ENCODE data around the gene MINK1. TPM values are rescaled to one million over a fixed set of nuclear protein-coding genes. Genes with fewer than 3 reads are reported as not detected.

MINK1 gene
- total RNA-seq, 1 experiment from 2014 or later = 68.8 TPM

DNA sequence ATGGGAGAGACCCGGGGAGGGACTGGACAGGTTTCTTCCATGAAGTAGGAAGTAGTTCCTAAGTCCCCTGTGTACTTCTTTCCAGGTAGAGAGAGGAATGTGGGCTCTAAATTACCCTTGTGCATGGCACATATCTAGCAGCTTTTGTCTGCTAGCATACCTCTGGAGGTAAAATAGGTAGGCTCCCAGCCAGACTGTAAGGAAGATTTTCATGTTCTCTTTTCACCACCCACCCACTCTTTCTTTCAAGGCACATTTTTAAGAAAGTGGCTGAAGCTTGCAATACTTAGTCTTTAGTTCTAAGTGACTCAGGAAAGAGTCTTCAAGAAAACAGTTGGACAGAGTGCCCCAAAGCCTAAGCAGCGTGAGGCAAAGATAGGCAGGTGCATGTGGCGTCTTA lies 9.2 kb downstream of the MINK1 start:
- H2BK5ac ChIP-seq (ENCODE audit: insufficient read length, low read length) = no peak overlapping the region
- no peak overlapping the region for H3K23ac ChIP-seq (ENCODE audit: insufficient read length, low read depth, low read length)
- H2AFZ ChIP-seq (ENCODE audit: low read length) = no peak overlapping the region
- H3K36me3 Mint-ChIP-seq (ENCODE audit: insufficient read depth in 1 of 3, low read depth in 3 of 3) = peaks cover 0 to 13% (median 0%) of the 10 kb centered on the region in 3 experiments; a peak in 2 of 7 replicates
- H3K27me3 ChIP-seq (ENCODE audit: insufficient read depth, low read length) = no peaks in the 10 kb centered on the region
- no peaks in the 10 kb centered on the region for H3K9me3 ChIP-seq (ENCODE audit: control insufficient read depth, low read depth, low read length)
- peak overlapping the region in 2 of 3 experiments; percentile 25 to 31; a peak in 2 of 7 replicates for H3K27ac Mint-ChIP-seq
- no peak overlapping the region for H3K9ac ChIP-seq (ENCODE audit: extremely low read depth, insufficient read length, low read length)
- H2BK15ac ChIP-seq (ENCODE audit: low read depth, low read length) = no peak overlapping the region
- peaks cover 9% of the 10 kb centered on the region for H3K79me1 ChIP-seq (ENCODE audit: insufficient read depth, low read depth, low read length, poor library complexity, severe bottlenecking)
- H3K9me3 Mint-ChIP-seq = no peaks in the 10 kb centered on the region
- H4K91ac ChIP-seq (ENCODE audit: insufficient read length, low read depth, low read length) = no peak overlapping the region
- peaks cover 10% of the 10 kb centered on the region; the same call in 1 of the 2 replicates for H3K79me2 ChIP-seq (ENCODE audit: insufficient read depth, low read length)
- H3K4me1 Mint-ChIP-seq = peaks cover 32 to 37% of the 10 kb centered on the region in 2 experiments
- H3K4me2 ChIP-seq (ENCODE audit: insufficient read depth, insufficient read length, low read length) = no peak overlapping the region
- no peak overlapping the region for H3T11ph ChIP-seq (ENCODE audit: low read length)
- DNase-seq = no peak
- TF ChIP-seq, protein P1, sequence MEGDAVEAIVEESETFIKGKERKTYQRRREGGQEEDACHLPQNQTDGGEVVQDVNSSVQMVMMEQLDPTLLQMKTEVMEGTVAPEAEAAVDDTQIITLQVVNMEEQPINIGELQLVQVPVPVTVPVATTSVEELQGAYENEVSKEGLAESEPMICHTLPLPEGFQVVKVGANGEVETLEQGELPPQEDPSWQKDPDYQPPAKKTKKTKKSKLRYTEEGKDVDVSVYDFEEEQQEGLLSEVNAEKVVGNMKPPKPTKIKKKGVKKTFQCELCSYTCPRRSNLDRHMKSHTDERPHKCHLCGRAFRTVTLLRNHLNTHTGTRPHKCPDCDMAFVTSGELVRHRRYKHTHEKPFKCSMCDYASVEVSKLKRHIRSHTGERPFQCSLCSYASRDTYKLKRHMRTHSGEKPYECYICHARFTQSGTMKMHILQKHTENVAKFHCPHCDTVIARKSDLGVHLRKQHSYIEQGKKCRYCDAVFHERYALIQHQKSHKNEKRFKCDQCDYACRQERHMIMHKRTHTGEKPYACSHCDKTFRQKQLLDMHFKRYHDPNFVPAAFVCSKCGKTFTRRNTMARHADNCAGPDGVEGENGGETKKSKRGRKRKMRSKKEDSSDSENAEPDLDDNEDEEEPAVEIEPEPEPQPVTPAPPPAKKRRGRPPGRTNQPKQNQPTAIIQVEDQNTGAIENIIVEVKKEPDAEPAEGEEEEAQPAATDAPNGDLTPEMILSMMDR (conservative IDR thresholded peaks at IDR 0.05) = no peak
- no peak overlapping the region for H2BK12ac ChIP-seq (ENCODE audit: insufficient read length, low read depth, low read length)
- no peaks in the 10 kb centered on the region for H3K23me2 ChIP-seq (ENCODE audit: insufficient read length, low read depth, low read length, poor library complexity, severe bottlenecking)
- H3K4me3 Mint-ChIP-seq = no peak overlapping the region
- no peak overlapping the region for H3K4ac ChIP-seq (ENCODE audit: low read depth, low read length)
- WGBS (ENCODE audit: extremely low coverage, insufficient read length, low lambda C conversion rate) = no CpG with 5 or more reads among the region's 3 CpGs
- no peak overlapping the region for H2BK20ac ChIP-seq (ENCODE audit: low read depth, low read length, poor library complexity, severe bottlenecking)
- H4K5ac ChIP-seq (ENCODE audit: insufficient read length, low read depth, low read length) = no peak overlapping the region
- H3K14ac ChIP-seq (ENCODE audit: insufficient read depth, low read length) = no peak overlapping the region
- no peak overlapping the region for H3K27ac ChIP-seq (ENCODE audit: insufficient read length, low read depth, low read length)
- no peak overlapping the region for H4K8ac ChIP-seq (replicated peaks; ENCODE audit: insufficient read length, low read depth, low read length)
- H2BK120ac ChIP-seq (ENCODE audit: low read depth, low read length, poor library complexity, severe bottlenecking) = no peak overlapping the region
- H3K27me3 Mint-ChIP-seq (ENCODE audit: low read depth) = 0 out of 2 replicates have a peak, but pooled peaks cover 1% of the 10 kb centered on the region
- no peaks in the 10 kb centered on the region for H4K20me1 ChIP-seq (ENCODE audit: control insufficient read depth, insufficient read depth, insufficient read length)
- H3K56ac ChIP-seq (ENCODE audit: insufficient read length, low read depth, low read length) = no peak overlapping the region
- no peak overlapping the region for H3K18ac ChIP-seq (ENCODE audit: insufficient read length, low read depth, low read length)
- no peak overlapping the region for H2AK5ac ChIP-seq (ENCODE audit: insufficient read length, low read length)
- H3K4me1 ChIP-seq (ENCODE audit: insufficient read depth, low read length) = no peaks in the 10 kb centered on the region
